NOMO-1 (cell line): ENCODE results near the gene KDM5A.
"Not testable (repeated sequence)": the region's sequence is repeated elsewhere in the genome, so short reads cannot be mapped to it uniquely, and the experiment has no call there.

Source experiments
- DNase-seq, 2 experiments: peaks; one replicate each; lab custom pipeline; 2025; ENCODE audit not compliant: unreplicated experiment in 2 of 2; lab: John Stamatoyannopoulos, UW

KDM5A gene

DNA sequence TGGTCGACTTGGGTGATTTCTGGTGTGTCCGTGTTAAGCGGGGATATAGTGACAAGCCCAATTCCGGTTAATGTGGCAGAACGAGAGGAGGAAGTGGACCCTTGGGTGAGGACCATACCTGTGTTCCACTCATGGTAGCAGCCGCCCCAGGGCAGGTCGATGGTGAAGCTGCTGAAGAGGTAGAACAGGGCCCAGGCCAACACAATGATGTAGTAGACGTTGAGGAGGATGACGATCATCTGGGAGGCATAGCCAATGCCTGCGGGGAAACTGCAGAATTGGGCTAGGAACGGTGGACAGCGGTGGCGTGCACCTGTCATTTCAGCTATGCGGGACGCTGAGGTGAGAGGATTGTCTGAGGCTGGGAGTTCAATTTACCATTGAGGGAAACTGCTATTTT lies 146.6 kb downstream of the KDM5A start:
- DNase-seq: no peak

DNA sequence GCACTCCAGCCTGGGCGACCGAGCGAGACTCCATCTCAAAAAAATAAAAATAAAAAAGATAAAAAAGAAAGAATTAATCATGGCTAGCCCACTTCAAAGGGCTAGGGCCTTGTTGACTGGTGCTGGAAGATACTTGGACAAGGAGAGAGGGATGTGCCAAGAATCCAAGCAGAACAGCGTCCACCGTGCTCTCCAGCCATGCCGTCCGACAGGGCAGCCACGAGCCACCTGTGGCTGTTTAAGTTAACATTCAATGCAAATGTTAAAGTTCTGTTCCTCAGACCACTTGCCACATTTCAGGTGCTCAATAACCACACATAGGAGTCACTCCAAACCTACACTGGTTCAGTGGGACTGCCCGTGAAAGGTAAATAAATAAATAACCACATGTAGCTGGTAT lies 147.9 kb downstream of the KDM5A start:
- DNase-seq: no peak

GRCh38 chr12:240566-240965 lies 148.6 kb downstream of the KDM5A start:
- no peak for DNase-seq

DNA sequence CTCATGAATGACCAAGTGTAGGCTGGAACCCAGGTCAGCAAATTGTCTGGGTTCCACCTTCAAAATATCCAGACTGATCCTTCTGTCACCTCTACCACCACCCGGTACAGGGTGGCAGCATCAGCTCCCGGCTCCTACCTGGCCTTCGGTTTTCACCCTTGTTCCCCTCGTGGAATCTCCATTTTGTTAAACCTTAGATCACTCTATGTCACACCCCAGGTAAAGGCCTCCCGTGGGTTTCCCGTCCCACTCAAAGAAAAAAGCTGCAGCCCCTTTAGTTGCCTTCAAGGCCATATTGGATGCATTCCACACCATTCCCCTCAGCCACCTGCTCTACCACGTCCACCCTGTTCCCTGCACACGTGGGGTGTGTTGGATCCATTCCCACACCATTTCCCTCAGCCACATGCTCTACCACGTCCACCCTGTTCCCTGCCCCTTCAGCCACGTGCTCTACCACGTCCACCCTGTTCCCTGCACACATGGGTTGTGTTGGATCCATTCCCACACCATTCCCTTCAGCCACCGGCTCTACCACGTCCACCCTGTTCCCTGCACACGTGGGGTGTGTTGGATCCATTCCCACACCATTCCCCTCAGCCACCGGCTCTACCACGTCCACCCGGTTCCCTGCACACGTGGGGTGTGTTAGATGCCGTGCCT lies 150.3 kb downstream of the KDM5A start:
- DNase-seq: no peak

- no peak for DNase-seq
These were observed 151.0 kb downstream of the KDM5A start for GRCh38 chr12:238116-238515.

GRCh38 chr12:237026-237815 lies 151.9 kb downstream of the KDM5A start:
- DNase-seq: peak in 1 of 2 experiments; percentile 54

- no peak for DNase-seq
These were observed 152.7 kb downstream of the KDM5A start for GRCh38 chr12:236445-236844.

DNA sequence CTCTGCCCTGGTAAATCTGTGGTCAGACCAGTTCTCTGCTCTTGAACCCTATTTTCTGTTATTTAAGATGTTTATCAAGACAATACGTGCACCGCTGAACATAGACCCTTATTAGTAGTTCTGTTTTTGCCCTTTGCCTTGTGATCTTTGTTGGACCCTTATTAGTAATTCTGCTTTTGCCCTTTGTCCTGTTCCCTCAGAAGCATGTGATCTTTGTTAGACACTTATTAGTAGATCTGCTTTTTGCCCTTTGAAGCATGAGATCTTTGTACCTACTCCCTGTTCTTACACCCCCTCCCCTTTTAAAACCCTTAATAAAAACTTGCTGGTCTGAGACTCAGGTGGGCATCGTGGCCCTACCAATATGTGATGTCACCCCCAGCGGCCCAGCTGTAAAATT lies 153.2 kb downstream of the KDM5A start:
- not testable (repeated sequence) for DNase-seq

GRCh38 chr12:234891-235415 lies 154.2 kb downstream of the KDM5A start:
- DNase-seq: no peak

GRCh38 chr12:234019-234418 lies 155.1 kb downstream of the KDM5A start:
- DNase-seq: no peak

- DNase-seq: peak in 1 of 2 experiments; percentile 20
These were observed 155.5 kb downstream of the KDM5A start for GRCh38 chr12:233615-233968.

DNA sequence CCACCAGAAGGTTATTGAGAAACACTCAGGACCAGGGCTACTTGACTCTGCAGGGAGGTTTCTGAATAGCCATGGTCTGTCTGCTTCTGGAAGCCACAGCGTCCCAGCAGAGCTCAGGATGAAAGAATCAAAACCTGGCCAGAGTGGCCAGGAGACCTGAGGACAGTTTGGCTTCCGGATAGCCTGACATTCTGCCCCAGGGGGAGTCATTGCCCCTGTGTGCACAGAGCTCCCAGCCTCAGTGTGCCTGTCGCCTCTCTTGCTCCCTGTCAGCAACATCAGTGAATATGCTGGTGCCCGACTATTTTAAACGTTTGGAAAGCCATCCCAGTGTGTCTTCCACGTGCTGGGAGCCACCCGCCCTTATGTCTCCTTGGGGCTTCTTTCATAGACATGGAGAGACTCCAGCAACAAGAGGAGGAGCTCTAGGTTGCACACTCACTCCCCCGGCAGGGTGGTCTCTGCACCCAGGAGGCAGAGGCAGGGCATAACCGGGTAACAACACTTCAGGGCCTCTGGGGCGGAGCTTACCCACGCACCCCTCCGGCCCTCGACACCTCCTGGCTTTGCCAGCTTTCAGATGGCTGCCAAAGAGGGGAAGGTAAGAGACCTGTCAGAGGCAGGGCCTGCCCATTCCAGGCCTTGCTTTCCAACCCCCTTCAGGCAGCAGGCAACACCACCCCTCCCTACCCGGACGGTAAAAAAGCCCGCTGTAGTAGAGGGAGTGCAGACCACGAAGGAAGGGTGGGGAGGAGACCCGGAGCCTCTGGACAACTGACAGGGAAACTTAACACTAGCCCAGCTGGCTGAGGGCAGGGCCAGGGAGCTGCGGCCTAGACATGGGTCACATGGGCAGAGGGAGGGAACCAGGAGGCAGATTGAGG lies 156.1 kb downstream of the KDM5A start:
- DNase-seq: peak in 1 of 2 experiments; percentile 6

- no peak for DNase-seq
These were observed 158.0 kb downstream of the KDM5A start for GRCh38 chr12:230925-231671.
